ENCODE data around the gene FCHSD1. TPM values are rescaled to one million over a fixed set of nuclear protein-coding genes. Genes with fewer than 3 reads are reported as not detected.
A peak's percentile ranks its signal among the peaks of the same experiment; 100 is the strongest.

FCHSD1 gene
- total RNA-seq, 2 donors from 2014 or later = 42.6 to 47.0 TPM

DNA sequence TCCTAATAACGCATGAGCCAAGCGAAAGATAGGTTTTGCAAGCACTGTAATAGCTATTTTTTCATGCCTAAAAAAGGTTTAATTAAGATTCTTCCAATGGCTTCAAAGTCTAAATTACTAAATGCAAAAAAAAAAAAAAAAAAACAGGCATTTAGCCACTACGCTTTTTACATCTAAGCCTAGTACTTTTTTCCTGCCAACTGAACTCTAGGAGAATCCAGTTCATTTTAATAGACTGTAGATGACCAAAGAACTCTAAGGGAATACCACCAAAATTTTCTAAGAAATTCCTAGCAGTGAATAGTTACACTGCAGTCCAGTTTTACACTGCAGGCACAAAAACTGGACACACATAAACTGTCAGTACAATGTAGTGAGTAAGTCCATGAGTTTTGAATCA is 42.2 kb downstream of the FCHSD1 start:
- Histone ChIP-seq H3K27ac (no peak overlapping the region), H3K27me3 (replicated peaks; ENCODE audit: insufficient read depth) (no peaks in the 10 kb centered on the region), H3K9me3 (no peaks in the 10 kb centered on the region), H3K4me1 (ENCODE audit: control insufficient read depth in 1 of 2, low read depth in 2 of 2) (peaks cover 35 to 39% of the 10 kb centered on the region in 2 donors), H3K4me3 (no peak overlapping the region), H3K36me3 (no peaks in the 10 kb centered on the region)
- DNase-seq (ENCODE audit: low spot score) (no peak), ATAC-seq (ENCODE audit: insufficient number of reproducible peaks, low FRiP score, low read depth) (no peak)
- TF ChIP-seq, protein P1, sequence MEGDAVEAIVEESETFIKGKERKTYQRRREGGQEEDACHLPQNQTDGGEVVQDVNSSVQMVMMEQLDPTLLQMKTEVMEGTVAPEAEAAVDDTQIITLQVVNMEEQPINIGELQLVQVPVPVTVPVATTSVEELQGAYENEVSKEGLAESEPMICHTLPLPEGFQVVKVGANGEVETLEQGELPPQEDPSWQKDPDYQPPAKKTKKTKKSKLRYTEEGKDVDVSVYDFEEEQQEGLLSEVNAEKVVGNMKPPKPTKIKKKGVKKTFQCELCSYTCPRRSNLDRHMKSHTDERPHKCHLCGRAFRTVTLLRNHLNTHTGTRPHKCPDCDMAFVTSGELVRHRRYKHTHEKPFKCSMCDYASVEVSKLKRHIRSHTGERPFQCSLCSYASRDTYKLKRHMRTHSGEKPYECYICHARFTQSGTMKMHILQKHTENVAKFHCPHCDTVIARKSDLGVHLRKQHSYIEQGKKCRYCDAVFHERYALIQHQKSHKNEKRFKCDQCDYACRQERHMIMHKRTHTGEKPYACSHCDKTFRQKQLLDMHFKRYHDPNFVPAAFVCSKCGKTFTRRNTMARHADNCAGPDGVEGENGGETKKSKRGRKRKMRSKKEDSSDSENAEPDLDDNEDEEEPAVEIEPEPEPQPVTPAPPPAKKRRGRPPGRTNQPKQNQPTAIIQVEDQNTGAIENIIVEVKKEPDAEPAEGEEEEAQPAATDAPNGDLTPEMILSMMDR (IDR thresholded peaks at IDR 0.05) = no peak

DNA sequence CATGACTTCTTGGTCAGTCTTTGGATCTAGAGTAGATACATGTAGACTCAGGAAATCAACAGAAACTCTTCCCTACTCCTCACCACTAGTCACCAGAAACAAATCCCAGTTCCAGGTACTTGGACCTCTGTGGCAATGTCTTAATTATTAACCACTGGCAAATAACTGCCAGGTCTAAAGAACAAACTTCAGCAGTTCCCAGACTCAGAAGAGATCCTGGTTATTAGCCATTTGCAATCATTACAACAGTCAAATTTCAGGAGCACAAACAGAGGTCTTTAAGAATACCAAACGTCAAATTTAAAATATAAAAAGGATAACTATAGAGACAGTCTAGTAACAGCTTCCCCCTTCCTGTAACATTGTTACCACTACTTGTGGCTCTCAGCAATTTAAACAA is 42.7 kb downstream of the FCHSD1 start:
- H3K4me1 ChIP-seq (ENCODE audit: control insufficient read depth in 1 of 2, low read depth in 2 of 2) = peaks cover 35 to 39% of the 10 kb centered on the region in 2 donors
- no peaks in the 10 kb centered on the region for H3K36me3 ChIP-seq
- DNase-seq (ENCODE audit: low spot score) (no peak), ATAC-seq (ENCODE audit: insufficient number of reproducible peaks, low FRiP score, low read depth) (no peak)
- H3K27me3 ChIP-seq (replicated peaks; ENCODE audit: insufficient read depth) = no peaks in the 10 kb centered on the region
- no peak overlapping the region for H3K4me3 ChIP-seq
- no peaks in the 10 kb centered on the region for H3K9me3 ChIP-seq
- TF ChIP-seq, protein P1 (IDR thresholded peaks at IDR 0.05) = no peak
- H3K27ac ChIP-seq = no peak overlapping the region

DNA sequence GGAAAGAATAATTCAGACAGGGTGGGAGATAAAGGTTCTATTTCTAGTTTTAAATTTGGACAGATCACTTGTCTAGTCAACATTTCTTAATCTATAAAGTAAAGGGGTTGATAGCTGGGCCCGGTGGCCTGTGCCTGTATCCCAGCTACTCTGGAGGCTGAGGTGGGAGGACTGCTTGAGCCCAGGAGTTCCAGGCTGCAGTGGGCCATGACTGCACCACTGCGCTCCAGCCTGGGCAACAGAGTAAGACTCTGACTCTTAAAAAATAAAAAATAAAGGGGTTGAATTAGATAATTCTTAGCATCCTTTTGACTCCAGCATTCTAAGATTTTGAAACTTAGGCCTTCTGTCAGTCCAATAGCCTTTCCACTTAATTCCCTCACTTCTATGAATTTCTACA is 43.2 kb downstream of the FCHSD1 start:
- H3K27ac ChIP-seq = no peak overlapping the region
- no peaks in the 10 kb centered on the region for H3K27me3 ChIP-seq (replicated peaks; ENCODE audit: insufficient read depth)

DNA sequence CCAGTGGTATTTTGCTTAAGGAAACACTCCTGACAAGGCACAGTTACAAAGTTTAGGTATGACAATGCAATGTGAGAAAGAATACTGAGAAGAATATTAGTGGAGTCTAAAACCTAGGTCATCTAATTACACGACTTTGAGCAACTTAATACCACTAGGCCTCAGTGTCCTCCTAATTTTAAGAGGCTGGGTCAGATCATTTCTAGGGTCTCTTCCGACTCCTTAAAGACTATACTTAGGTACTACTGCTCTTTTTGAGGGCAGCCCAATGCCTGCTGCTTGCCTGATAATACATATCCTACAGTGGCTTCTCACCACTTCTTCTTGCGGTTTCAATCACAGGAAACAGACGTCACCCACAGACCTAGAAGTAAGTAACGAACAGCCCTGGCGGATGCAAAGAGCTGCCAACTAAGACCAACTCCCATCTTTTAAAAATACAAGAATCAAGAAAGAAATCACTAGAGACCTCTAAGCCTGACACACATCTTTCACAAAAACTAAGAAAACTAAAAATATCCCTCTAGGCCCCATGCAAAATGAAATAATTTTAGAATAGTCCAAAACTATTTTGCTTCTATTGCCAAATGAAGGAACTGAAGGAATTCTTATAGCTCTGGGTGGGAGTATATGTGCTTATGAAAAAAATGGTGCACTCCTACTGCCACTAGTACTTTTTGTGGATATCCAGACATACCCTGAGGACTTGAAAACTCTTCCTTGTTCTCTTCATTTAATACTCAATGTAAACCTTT is 45.5 kb downstream of the FCHSD1 start:
- TF ChIP-seq, protein P1 (IDR thresholded peaks at IDR 0.05) = no peak
- no peaks in the 10 kb centered on the region for H3K36me3 ChIP-seq
- peak overlapping the region; percentile 58 to 85 for H3K27ac ChIP-seq
- no peaks in the 10 kb centered on the region for H3K27me3 ChIP-seq (replicated peaks; ENCODE audit: insufficient read depth)
- peaks cover 32 to 39% of the 10 kb centered on the region in 2 donors for H3K4me1 ChIP-seq (ENCODE audit: control insufficient read depth in 1 of 2, low read depth in 2 of 2)
- peak overlapping the region; percentile 43 for H3K4me3 ChIP-seq
- DNase-seq (ENCODE audit: low spot score) = peak; percentile 14
- H3K9me3 ChIP-seq = no peaks in the 10 kb centered on the region
- peak; percentile 67 for ATAC-seq (ENCODE audit: insufficient number of reproducible peaks, low FRiP score, low read depth)

More for the DNA sequence above, 43.2 kb downstream of the FCHSD1 start:
- H3K4me1 ChIP-seq (ENCODE audit: control insufficient read depth in 1 of 2, low read depth in 2 of 2) = peaks cover 35 to 36% of the 10 kb centered on the region in 2 donors
- DNase-seq (ENCODE audit: low spot score) (no peak), ATAC-seq (ENCODE audit: insufficient number of reproducible peaks, low FRiP score, low read depth) (no peak)
- TF ChIP-seq, protein P1 (IDR thresholded peaks at IDR 0.05) = no peak
- no peak overlapping the region for H3K4me3 ChIP-seq
- H3K36me3 ChIP-seq = no peaks in the 10 kb centered on the region
- H3K9me3 ChIP-seq = no peaks in the 10 kb centered on the region

DNA sequence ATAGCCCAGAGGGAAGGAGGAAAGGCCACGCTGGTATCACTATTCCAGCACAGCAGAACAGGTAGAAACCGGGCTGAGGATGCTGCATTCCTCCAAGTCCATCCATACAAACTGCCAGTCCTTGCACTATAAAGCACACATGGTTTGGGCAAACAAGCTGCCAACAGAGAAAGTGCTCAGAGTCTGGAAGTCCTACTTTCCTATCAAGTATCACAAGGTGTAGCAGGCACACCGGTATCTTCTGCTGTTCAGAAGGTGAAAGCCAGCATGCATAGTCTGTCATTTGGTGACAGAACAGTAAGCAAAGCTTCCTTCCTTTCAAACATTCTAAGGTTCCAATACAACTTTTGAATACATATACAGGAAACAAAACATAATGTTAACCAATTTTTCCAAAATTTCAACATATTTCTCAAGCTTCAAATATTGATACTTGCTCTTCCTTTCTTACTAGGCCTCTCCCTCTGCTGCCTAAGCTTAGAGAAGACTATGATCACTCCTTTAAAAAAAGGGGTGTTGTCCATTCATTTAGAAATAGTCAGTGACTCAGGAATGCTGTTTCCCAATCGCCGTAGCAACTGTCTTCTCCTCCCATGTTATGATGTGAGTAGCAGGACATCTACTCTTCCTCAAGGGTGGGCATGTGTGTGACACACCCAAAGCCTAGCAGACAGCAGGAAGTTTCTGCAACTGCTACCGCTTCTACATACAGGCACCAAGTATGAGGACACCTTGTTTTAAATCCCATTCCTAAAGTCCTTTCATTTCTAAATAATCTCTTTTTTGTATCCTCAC is 47.1 kb downstream of the FCHSD1 start:
- H3K36me3 ChIP-seq = no peaks in the 10 kb centered on the region
- peaks cover 43 to 50% of the 10 kb centered on the region in 2 donors for H3K4me1 ChIP-seq (ENCODE audit: control insufficient read depth in 1 of 2, low read depth in 2 of 2)
- no peaks in the 10 kb centered on the region for H3K27me3 ChIP-seq (replicated peaks; ENCODE audit: insufficient read depth)
- peak overlapping the region in 1 of 2 donors; percentile 85 for H3K27ac ChIP-seq
- TF ChIP-seq, protein P1 (IDR thresholded peaks at IDR 0.05) = no peak
- peak; percentile 67 for ATAC-seq (ENCODE audit: insufficient number of reproducible peaks, low FRiP score, low read depth)
- H3K4me3 ChIP-seq = peak overlapping the region; percentile 24
- H3K9me3 ChIP-seq = no peaks in the 10 kb centered on the region
- DNase-seq (ENCODE audit: low spot score) = peak; percentile 57

Data from thoracic aorta (tissue), 2 donors.